Astrocyte of the hippocampus (primary cell): ENCODE data around the gene MLLT1.
"Not testable (repeated sequence)": the region's sequence is repeated elsewhere in the genome, so short reads cannot be mapped to it uniquely, and the experiment has no call there.

Source experiments
- DNase-seq: peaks from one replicate; pipeline ENCODE4 v3.0.0; 2011; ENCODE audit warnings: low read depth, low spot score

MLLT1 gene, protein sequence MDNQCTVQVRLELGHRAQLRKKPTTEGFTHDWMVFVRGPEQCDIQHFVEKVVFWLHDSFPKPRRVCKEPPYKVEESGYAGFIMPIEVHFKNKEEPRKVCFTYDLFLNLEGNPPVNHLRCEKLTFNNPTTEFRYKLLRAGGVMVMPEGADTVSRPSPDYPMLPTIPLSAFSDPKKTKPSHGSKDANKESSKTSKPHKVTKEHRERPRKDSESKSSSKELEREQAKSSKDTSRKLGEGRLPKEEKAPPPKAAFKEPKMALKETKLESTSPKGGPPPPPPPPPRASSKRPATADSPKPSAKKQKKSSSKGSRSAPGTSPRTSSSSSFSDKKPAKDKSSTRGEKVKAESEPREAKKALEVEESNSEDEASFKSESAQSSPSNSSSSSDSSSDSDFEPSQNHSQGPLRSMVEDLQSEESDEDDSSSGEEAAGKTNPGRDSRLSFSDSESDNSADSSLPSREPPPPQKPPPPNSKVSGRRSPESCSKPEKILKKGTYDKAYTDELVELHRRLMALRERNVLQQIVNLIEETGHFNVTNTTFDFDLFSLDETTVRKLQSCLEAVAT

DNA sequence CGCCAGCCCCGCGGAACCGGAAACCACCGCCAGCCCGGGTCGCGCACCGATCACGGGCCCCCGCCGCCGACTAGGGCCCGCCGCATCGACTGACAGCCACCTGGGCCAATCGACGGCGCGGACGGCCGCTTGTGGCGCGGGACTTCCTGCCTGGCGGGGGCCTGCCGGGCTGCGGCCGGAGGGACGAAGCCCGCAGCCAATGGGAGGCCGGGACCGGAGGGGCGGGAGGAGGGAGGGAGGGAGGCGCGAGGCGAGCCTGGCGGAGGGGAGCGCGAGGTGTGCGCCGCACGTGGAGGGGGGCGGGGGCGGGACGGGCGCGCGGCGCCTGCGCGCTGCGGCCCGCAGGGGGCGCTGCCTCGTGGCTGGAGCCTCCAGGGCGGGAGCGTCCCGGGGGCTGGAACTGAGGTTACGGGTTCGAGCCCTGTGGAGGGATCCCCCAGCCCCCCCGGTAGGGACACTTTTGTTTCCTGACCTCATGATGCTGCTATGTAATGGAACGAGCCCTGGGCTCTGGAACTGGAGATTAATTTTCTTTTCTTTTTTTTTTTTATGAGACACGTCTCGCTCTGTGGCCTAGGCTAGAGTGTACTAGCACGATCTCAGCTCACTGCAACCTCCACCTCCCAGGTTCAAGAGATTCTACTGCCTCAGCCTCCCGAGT lies at the start of gene MLLT1:
Gene MLLT1 (minus strand): TSS at position 45 of the 661 bp plus-strand sequence. CDS start 191 bp downstream, outside the sequence.
- DNase-seq: peak; percentile 100

DNA sequence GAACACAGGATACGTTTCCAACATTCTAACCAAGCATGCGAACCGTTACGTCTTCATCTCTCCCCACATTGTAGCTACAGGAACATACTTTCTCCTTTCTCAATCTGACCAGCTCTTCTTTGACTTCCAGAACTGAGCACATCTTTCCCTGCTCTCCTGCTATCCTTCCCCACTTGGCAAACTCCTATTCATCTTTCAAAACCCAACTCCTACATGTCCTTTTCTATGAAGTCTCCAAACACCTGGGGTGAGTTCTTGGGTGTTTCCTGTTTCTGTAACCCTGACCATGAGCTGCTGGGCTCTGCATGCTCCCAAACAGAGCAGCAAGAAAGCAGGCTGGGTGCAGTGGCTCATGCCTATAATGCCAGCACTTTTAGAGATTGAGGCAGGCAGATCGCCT lies 47.0 kb upstream of the MLLT1 start:
- no peak for DNase-seq

DNA sequence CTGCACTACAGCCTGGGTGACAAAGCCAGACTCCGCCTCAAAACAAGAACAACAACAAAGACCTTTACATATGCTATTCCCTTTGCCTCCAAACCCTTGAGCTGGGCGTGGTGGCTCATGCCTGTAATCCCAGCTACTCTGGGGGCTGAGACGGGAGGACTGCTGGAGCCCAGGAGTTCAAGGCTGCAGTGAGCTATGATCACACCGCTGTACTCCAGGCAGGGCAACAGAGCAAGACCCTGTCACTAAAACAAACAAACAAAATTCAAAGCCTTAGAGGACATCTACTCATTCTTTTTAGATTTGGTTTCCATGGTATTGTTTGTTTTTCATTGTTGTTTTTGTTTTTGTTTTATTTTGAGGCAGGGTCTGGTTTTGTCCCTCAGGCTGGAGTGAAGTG lies 45.8 kb upstream of the MLLT1 start:
- no peak for DNase-seq

DNA sequence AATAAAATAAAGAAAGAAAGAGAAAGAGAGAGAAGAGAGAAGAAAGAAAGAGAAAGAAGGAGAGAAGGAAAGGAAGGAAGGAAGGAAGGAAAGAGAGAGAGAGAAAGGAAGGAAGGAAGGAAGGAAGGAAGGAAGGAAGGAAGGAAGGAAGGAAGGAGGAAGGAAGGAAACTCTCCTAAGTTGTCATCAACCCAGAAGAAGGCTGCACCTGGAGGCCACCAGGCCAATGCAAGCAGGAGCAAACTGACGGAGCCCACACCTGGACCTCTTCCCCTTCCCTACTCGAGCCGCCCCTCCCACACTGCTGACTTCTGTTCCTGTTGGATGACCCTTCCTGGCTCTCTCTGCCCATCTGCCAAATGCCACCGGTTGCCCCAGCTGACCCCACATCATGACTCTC lies 45.0 kb upstream of the MLLT1 start:
- DNase-seq: no peak

DNA sequence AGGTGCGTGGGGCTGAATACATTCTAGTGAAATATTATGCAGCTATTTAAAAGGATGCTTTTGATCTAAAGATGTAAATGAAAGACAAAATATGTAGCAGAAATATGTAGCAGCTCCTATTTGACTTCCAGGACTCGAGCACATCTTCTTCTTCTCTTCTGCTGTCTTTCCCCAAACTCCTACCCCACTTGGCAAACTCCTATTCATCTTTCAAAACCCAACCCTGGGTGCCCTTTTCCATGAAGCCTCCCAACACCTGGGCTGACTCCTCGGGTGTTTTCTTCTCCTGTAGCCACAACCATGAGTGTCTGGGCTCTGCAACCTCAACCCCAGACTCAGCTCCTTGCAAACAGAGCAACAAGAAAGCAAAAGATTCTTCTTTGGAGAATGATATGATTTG lies 42.5 kb upstream of the MLLT1 start:
- DNase-seq: no peak

DNA sequence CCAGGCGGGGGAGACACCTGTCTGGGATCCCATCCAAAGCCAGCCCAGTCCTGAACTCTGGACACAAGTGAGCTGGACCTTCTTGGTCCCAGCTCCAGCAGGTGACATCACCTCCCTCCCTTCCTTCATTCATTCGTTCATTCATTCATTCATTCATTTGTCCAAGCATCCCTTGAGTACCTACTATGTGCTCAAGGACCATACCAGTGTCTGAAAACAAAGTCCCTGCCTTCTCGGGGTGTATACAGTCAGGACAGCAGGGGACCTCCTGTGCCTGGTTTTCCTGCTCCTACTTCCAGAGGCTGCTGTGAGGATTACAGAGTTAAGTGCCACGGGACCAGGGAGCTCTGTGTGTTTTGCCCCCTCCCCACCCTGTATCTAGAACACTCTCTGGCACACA lies 39.6 kb upstream of the MLLT1 start:
- no peak for DNase-seq

DNA sequence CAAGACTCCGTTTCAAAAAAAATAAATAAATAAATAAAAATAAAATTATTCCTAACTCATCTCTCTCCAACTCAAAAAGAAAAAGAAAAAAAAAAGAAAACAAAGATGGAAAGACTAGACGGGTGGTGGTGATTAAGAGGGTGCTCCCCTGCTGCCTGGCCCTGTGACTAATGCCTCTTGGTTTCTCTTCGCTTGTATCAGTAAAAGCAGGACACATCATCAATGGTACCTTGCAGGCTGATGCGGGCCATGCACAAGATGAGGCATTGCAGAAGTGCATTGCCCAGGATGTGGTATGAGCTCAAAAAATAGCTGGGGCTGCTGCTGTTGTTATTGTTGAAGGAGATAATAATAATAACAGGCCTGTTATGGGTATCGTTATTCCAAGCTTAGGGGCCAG lies 39.0 kb upstream of the MLLT1 start:
- DNase-seq: peak; percentile 5

DNA sequence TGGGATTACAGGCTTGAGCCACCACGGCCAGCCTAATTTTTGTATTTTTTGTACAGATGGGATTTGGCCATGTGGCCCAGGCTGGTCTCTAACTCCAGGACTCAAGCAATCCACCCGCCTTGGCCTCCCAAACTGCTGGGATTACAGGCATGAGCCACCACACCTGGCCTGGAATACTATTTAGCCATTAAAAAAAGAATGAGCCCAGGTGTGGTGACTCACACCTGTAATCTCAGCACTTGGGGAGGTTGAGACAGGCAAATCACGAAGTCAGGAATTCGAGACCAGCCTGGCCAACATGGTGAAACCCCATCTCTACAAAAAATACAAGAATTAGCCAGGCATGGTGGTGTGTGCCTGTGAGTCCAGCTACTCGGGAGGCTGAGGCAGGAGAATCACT lies 35.9 kb upstream of the MLLT1 start:
- DNase-seq: not testable (repeated sequence)

DNA sequence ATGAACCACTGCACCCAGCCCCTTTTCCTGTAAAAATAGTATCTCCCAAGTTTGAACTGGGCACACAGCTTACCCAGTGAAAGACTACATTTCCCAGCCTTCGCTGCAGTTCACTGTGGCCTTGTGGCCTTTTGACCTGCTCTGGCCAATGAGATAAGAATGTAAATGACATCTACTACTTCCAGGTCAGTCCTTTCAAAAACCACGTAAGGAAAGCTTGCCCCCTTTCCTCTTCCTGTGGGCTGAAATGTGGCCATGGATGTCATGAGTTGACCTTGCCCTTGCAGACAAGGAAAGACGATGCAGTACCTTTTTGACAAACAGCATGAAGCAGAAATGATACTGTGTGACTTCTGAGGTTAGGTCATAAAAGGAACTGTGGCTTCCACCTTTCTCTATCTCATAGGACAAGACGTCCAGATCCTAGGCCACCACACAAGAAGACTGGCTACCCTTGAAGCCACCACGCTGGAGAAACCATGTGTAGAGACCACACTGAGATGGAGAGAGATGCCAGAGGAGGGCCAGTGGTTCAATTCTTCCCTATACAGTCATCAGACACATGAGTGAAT lies 33.7 kb upstream of the MLLT1 start:
- DNase-seq: no peak

DNA sequence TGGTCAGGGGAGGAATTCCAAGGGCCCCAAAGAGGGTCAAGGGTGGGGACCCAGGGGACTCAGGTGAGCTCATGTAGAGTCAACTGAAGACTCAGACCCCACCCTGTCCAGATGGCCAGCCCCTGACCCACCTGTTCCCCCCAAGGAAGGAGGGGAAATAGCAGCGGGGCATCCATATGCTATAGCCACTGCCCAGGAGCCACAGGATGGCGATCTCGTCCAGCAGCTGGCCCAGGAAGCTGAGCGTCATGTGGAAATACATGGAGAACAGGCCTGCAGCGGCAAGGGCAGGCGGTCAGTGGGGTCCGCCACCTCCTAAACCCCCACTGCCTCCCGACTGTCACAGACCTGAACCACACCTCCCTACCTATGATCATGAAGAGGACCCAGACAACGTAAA lies 32.2 kb upstream of the MLLT1 start:
- DNase-seq: no peak

DNA sequence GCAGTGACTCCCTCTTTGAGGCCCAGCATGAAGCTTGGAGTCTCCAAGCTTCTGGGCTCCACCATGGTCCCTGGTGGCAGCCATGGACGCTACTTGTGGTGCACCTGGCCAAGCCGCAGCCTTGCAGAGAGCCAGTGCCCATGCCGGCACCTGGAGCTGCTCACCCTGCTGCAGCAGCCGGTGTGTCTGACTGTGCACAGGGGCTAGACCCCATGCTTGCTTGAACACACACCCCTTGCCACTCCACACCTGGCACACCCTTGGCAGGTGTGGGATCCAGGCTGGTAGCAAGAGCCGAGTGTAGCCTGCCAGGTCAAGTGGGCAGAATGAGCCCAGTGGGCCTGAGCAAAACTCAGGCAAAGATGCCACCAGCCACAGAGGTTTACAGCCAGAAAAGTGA lies 18.6 kb upstream of the MLLT1 start:
- no peak for DNase-seq

DNA sequence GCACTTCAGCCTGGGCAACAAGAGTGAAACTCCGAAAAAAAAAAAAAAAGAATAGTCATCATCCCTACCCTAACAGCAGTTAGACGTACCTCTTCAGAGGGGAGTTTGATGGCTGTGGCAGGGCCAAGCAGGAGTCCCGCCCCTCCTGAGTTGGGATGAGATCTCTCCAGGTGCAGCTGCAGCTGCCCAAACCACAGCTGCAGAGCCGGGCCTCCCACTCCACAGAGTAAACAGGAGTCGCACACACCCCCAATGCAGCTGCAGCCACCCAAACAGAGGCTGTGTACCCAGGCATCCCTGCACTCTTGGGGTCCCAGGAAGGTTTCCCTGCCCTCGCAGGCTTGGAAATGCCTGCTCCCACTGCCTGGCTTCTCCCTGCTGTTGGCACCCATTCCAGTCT lies 17.4 kb upstream of the MLLT1 start:
- DNase-seq: no peak

DNA sequence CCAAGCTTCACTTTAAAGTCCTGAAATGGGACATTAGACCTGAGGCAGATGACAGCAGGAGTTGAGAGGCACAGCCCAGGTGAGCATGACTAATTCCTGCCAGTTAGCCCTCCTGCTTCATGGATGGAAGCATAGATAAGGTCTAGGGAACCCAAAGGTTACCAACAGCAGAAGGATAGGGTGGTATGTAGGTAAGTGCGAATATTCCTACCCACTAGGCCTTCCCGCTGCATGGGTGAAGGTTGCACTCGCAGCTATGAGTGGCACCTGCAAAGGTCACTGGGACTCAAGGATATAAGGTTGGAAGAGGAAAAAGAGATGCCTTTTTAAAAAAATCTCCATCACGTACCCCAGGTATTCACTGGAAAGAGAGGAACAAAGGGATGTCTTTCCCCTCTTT lies 12.2 kb upstream of the MLLT1 start:
- no peak for DNase-seq

DNA sequence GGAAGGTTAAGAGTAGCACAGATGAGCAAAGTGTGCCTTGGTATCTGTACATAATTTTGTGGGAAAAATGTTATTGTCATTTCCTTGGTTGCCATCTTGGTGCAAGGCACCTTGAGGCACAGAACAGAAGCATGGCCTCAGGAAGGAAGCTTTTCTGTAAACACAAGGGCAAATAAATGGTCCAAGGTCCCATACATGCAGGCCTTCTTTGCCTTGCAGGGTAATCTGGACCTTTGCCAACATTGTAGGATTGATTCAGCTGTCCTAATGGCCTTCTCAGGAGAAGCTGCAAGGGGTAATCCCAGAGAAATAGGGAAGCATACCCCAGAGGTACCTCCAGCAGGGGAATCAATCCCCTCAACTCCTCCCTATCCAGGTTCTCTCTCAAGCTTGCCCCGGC lies 9.0 kb upstream of the MLLT1 start:
- no peak for DNase-seq

DNA sequence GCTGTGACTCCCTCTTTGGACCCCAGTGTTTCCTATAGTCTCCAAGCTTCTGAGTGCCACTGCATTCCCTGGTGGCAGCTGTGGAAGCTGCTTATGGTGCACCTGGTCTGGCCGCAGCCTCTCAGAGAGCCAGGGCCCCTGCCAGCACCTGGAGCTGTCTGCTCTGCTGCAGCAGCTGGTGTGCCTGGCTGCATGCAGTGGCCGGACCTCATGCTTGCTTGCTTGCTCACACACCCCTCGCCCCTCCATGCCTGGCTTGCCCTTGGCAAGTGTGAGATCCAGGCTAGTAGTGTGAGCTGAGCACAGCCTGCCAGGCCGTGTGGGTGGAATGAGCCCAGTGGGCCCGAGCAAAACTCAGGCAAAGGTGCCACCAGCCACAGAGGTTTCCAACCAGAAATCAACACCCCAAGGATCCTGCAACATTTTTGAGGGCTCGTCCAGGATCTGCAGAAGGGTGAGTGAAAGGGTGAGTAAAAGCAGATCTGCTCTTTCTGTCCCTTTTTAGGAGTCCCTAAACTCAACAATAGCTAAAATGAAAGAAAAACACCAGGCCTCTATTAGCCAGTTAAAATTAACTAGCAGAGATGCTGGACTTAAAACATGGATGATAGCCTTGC lies 7.6 kb upstream of the MLLT1 start:
- no peak for DNase-seq

DNA sequence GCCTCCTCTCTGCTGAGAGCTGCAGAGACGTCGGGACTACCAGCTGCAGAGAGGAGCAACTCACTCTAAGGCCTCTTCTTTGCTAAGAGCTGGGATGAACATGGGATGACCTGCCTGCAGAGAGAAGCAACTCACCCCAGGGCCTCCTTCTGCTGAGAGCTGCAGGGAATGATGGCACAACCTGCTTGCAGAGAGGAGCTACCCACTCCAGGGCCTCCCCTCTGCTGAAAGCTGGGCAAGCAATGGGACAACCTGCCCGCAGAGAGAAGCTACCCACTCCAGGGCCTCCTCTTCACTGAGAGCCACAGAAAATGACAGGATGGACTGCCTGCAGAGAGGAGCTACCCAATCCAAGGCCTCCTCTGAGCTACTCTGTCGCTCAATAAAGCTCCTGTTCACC lies 6.9 kb upstream of the MLLT1 start:
- no peak for DNase-seq

DNA sequence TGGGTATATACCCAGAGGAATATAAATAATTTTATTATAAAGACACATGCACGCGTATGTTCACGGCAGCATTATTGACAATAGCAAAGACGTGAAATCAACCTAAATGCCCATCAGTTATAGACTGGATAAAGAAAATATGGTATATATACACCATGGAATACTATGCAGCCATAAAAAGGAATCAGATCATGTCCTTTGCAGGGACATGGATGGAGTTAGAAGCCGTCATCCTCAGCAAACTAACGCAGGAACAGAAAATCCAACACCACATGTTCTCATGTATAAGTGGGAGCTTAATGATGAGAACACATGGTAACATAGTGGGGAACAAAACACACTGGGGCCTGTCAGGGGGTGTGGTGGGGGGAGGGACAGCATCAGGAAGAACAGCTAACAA lies 2.6 kb upstream of the MLLT1 start:
- not testable (repeated sequence) for DNase-seq

DNA sequence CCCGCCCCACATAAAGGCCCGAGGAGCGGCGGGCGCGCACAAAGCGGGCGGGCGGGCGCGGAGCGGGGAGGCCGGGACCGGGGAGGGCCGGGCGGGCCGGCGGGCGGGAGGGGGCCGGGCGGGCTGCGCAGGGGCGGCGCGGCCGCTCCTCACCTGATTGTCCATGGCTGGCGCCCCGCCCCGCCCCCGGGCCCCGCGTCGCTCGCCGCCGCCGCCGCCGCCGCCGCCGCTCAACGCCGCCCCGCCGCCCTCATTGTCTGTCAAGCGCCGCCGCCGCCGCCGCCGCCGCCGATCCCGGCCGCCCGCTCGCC lies 200 bp downstream of the MLLT1 start:
- DNase-seq: no peak

DNA sequence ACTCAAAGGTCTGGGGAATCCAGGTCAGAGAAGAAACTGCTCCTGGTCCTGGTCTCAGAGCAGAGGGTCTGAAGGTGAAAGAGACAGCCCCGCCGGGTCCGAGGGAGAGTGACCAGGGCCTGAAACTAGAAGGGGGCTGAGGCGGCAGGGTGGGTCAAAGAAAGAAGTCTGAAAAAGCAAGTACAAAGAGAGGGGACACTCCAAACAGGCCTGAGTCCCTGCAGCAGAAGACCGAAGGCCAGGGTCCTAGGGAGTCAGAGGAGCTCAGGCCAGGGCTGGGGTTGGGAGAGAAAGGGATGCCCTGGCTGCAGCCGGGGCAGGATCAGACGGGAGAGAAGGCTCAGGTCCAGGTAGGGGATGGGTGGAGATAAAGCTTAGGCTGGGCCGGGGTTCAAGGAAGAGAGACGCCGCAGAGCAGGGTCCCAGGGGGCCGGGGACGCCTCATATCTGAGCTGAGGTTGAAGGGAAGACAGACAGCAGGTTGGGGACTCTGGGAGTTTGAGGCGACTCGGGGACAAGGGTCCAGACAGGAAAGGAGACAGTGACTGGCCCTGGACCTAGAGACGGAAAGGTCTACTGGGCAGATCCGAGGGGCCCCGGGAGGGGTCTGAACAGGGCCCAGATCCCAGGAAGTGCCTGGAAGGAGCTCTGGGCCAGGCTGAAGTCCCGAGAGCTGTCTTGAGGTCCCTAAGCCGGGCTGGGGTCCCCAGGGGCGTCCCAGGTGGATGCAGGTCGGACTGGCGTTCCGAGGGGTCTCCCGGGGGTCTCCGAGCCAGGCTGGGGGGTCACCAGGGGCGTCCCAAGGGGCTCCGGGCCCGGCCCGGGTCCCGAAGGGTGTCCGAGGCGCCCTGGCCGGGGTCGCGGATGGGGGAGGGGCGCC lies 795 bp downstream of the MLLT1 start:
- DNase-seq: no peak

DNA sequence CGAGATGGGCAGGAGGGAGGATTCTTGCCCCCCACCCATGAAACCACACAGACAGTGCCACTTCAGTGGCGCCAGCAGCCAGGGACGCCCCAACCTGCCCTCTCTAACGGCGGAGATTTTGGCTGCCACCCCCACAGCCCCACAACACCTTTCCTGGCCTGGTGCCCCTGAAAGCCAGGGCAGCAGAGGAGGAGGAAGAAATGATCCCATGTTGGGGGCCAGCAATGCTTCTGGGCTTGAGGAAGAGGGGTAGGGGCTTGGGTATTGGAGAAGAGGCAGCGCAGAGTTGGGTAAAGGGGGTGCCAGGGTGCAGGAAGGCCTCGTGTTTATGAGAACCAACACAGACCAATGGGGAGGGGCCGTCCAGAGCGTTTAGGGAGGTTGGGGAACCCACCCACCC lies 1.7 kb downstream of the MLLT1 start:
- DNase-seq: no peak

DNA sequence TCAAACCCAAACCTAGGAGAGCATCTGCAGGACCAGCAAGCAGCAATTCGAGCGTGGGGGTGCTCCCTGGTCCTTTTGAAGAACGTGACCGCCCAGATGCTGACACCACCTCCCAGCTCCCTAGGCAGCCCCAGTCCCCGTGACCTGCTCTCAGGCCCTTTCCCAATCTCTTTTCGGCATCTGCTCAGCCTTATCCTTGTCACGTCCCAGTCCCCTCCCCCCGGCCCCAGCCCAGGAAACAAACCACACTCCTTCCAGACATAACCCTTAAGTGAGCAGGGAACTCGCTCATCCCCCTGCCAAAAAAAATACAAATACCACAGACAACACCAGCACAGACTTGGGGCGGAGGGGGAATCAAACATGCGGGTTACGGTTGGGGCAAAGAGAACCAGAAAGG lies 3.3 kb downstream of the MLLT1 start:
- DNase-seq: peak; percentile 82
